HG02943 (cell line): Measurements from ENCODE around the gene SOX2.

Experiments
- ATAC-seq: cut with Tn5 transposase; IDR thresholded peaks from one replicate; pipeline ENCODE4 v1.9.1; 2021; ENCODE audit warnings: mild to moderate bottlenecking, low read depth, moderate library complexity; ENCODE audit not compliant: unreplicated experiment

The SOX2 gene

GRCh38 chr3:181703601-181704420 lies 7.9 kb upstream of the SOX2 start:
- no peak for ATAC-seq

GRCh38 chr3:181704421-181705085 lies 7.2 kb upstream of the SOX2 start:
- ATAC-seq: no peak

- ATAC-seq: no peak
These were observed 6.6 kb upstream of the SOX2 start for GRCh38 chr3:181705086-181705480.

GRCh38 chr3:181707980-181708379 lies 3.7 kb upstream of the SOX2 start:
- no peak for ATAC-seq

GRCh38 chr3:181709537-181710279 lies 2.0 kb upstream of the SOX2 start:
- ATAC-seq: no peak

GRCh38 chr3:181710345-181711291 lies 1.1 kb upstream of the SOX2 start:
- ATAC-seq: no peak

- no peak for ATAC-seq
These were observed 464 bp downstream of the SOX2 start for GRCh38 chr3:181712226-181712552.

- no peak for ATAC-seq
These were observed 991 bp downstream of the SOX2 start for GRCh38 chr3:181712553-181713279.

- ATAC-seq: no peak
These were observed 1.5 kb downstream of the SOX2 start for GRCh38 chr3:181713280-181713647.

GRCh38 chr3:181713676-181714612 lies 2.2 kb downstream of the SOX2 start:
- ATAC-seq: no peak

- no peak for ATAC-seq
These were observed 4.0 kb downstream of the SOX2 start for GRCh38 chr3:181715571-181716340.

- ATAC-seq: no peak
These were observed 5.2 kb downstream of the SOX2 start for GRCh38 chr3:181716966-181717365.

GRCh38 chr3:181717549-181718171 lies 5.9 kb downstream of the SOX2 start:
- no peak for ATAC-seq

GRCh38 chr3:181718369-181718768 lies 6.6 kb downstream of the SOX2 start:
- ATAC-seq: no peak

- no peak for ATAC-seq
These were observed 7.5 kb downstream of the SOX2 start for GRCh38 chr3:181718987-181719911.

GRCh38 chr3:181719991-181720680 lies 8.4 kb downstream of the SOX2 start:
- no peak for ATAC-seq
